HepG2 (cell line): ENCODE results near the gene BCAS3.

Experiments used
- CREB3 ChIP-seq: sonication (generic); formaldehyde crosslinking; IDR thresholded peaks from 2 replicates; pipeline ENCODE4 v1.5.0; 2020; ENCODE audit warnings: missing genetic modification reagents
- CTCF ChIP-seq: sonication (generic); formaldehyde crosslinking; IDR thresholded peaks from 2 replicates; pipeline ENCODE4 v1.5.0; 2020; ENCODE audit warnings: mild to moderate bottlenecking, missing genetic modification reagents, moderate library complexity
- FOXK2 ChIP-seq: fragments of 450-650 bp; IDR thresholded peaks from 2 replicates; pipeline ENCODE4 v1.6.1; 2016
- FOXM1 ChIP-seq: sonication (generic); formaldehyde crosslinking; IDR thresholded peaks from 2 replicates; pipeline ENCODE4 v1.5.0; 2020; ENCODE audit warnings: missing genetic modification reagents
- SMAD1 ChIP-seq: sonication (generic); formaldehyde crosslinking; IDR thresholded peaks from 2 replicates; pipeline ENCODE4 v1.4.0; 2020; ENCODE audit warnings: missing genetic modification reagents, low read depth, mild to moderate bottlenecking, borderline replicate concordance
- ZBTB7A ChIP-seq: sonication (generic); formaldehyde crosslinking; IDR thresholded peaks from 2 replicates; pipeline ENCODE4 v1.8.0; 2022; ENCODE audit warnings: mild to moderate bottlenecking, missing genetic modification reagents
- ZNF138 ChIP-seq: sonication (generic); formaldehyde crosslinking; IDR thresholded peaks from 2 replicates; pipeline ENCODE4 v1.5.0; 2020; ENCODE audit warnings: mild to moderate bottlenecking, low read depth, missing genetic modification reagents
- ZNF274 ChIP-seq: sonication (generic); formaldehyde crosslinking; IDR thresholded peaks from 2 replicates; pipeline ENCODE4 v1.5.1; 2020; ENCODE audit warnings: mild to moderate bottlenecking, missing genetic modification reagents
- ZNF777 ChIP-seq: sonication (generic); formaldehyde crosslinking; IDR thresholded peaks from 2 replicates; pipeline ENCODE4 v1.4.0; 2020; ENCODE audit warnings: missing genetic modification reagents
- TF ChIP-seq, protein P1 (sequence below): sonication (generic); formaldehyde crosslinking; IDR thresholded peaks from 2 replicates; pipeline ENCODE4 v1.4.0; 2020; ENCODE audit warnings: missing genetic modification reagents
- TF ChIP-seq, protein P2 (sequence below): sonication (generic); formaldehyde crosslinking; IDR thresholded peaks from 2 replicates; pipeline ENCODE4 v1.8.0; 2022; ENCODE audit warnings: mild to moderate bottlenecking, missing genetic modification reagents, borderline replicate concordance

DNA sequence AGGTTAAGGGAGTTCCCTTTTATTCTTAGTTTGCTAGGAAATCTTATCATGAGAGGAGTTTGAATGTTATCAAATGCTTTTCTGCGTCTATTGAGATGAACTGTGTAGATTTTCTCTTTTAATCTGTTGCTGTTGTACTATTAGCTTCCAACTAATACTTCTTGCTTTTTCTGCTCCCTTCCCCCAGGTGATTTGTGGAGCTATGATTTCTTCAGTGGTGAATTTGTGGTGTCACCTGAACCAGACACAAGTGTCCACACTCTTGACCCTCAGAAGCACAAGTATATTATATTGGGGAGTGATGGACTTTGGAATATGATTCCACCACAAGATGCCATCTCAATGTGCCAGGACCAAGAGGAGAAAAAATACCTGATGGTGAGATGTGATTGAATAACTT, 29.9 kb upstream of the BCAS3 start:
- no peak for TF ChIP-seq ZNF138 (CRISPR knock-in tag)
- TF ChIP-seq CTCF (CRISPR knock-in tag) = no peak
- no peak for TF ChIP-seq CREB3
- TF ChIP-seq ZNF777 (CRISPR knock-in tag) = no peak
- TF ChIP-seq FOXK2 = no peak
- TF ChIP-seq FOXM1 (CRISPR knock-in tag) = no peak
- TF ChIP-seq, protein P1, sequence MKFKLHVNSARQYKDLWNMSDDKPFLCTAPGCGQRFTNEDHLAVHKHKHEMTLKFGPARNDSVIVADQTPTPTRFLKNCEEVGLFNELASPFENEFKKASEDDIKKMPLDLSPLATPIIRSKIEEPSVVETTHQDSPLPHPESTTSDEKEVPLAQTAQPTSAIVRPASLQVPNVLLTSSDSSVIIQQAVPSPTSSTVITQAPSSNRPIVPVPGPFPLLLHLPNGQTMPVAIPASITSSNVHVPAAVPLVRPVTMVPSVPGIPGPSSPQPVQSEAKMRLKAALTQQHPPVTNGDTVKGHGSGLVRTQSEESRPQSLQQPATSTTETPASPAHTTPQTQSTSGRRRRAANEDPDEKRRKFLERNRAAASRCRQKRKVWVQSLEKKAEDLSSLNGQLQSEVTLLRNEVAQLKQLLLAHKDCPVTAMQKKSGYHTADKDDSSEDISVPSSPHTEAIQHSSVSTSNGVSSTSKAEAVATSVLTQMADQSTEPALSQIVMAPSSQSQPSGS (CRISPR knock-in tag) = no peak
- TF ChIP-seq, protein P2, sequence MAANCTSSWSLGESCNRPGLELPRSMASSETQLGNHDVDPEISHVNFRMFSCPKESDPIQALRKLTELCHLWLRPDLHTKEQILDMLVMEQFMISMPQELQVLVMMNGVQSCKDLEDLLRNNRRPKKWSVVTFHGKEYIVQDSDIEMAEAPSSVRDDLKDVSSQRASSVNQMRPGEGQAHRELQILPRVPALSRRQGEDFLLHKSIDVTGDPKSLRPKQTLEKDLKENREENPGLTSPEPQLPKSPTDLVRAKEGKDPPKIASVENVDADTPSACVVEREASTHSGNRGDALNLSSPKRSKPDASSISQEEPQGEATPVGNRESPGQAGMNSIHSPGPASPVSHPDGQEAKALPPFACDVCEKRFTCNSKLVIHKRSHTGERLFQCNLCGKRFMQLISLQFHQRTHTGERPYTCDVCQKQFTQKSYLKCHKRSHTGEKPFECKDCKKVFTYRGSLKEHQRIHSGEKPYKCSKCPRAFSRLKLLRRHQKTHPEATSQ (CRISPR knock-in tag) = no peak
- no peak for TF ChIP-seq SMAD1
- no peak for TF ChIP-seq ZBTB7A (CRISPR knock-in tag)
- no peak for TF ChIP-seq ZNF274 (CRISPR knock-in tag)
